Activated naive CD8-positive, alpha-beta T cell treated with anti-CD3 and anti-CD28 coated beads for 36 hours (primary cell): ENCODE data around the gene DHRS12. TPM values are rescaled to one million over a fixed set of nuclear protein-coding genes. Genes with fewer than 3 reads are reported as not detected.

Experiments used
- DNase-seq: peaks from one replicate; pipeline ENCODE4 v3.0.0; 2021
- H3K27ac Mint-ChIP-seq: one replicate; pipeline ENCODE4 v1.8.0; 2022; ENCODE audit warnings: mild to moderate bottlenecking, moderate library complexity, mixed read lengths
- H3K27me3 Mint-ChIP-seq: one replicate; pipeline ENCODE4 v1.8.0; 2022; ENCODE audit warnings: mild to moderate bottlenecking, mixed read lengths
- H3K36me3 Mint-ChIP-seq: one replicate; pipeline ENCODE4 v1.8.0; 2021; ENCODE audit warnings: mild to moderate bottlenecking, mixed read lengths
- H3K4me1 Mint-ChIP-seq: one replicate; pipeline ENCODE4 v1.8.0; 2021; ENCODE audit warnings: mixed read lengths
- H3K4me3 Mint-ChIP-seq: one replicate; pipeline ENCODE4 v1.8.0; 2022; ENCODE audit warnings: mild to moderate bottlenecking, moderate library complexity, mixed read lengths
- H3K9me3 Mint-ChIP-seq: one replicate; pipeline ENCODE4 v1.8.0; 2022; ENCODE audit warnings: mixed read lengths
- total RNA-seq, 2 experiments: library from RNA; stranded (reverse); gene quantifications; one replicate each; pipeline ENCODE4 v1.2.3, GENCODE V29; 2021

Gene DHRS12
- total RNA-seq, 2 experiments from 2014 or later: 9.7 to 9.9 TPM

DNA sequence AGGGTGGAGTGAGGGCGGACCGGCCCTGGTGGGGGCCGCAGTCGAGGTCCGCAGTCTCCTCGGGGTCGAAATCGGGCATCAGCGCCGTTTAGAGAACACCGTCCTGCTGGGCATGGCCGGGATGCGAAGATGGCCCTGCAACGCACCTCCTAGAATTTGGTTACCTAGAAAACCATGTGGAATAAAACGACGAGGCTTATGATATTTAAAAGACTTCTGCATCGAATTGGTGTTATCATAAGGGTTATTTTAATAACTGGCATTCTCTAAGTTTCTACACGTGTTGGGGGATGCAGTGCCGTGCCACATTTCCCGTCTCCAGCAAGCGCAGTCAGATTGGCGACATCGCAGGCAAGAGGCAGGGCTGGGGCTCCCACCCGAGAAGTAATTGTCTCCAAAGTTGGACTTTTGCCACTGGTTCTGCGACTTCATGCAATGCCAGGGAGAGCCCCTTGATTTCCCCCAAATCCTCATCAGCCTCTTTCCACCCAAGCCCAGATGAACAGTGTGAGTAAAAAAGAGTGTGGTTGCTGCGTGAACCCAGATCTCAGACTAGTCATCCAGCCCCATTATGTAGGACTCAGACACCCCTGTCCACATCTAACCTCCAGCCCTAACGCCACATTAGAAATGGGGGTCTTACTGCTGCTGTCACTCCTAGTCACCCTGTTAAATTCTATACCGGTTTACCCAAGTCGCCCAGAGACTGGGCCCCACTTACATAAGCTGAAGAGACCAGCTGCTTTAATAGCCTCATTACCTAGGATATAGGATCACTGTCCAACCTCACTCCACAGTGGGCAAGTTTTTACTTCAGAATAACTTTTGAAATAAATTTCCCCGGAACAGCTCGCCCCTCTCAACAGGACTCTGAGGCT lies 571 bp upstream of the DHRS12 start:
- Mint-ChIP-seq H3K9me3 (peaks cover 2% of the 10 kb centered on the region), H3K4me3 (peak overlapping the region; percentile 95), H3K36me3 (peaks cover 39% of the 10 kb centered on the region), H3K27ac (peak overlapping the region; percentile 98), H3K4me1 (peaks cover 56% of the 10 kb centered on the region), H3K27me3 (no peaks in the 10 kb centered on the region)
- DNase-seq: peak; percentile 47

DNA sequence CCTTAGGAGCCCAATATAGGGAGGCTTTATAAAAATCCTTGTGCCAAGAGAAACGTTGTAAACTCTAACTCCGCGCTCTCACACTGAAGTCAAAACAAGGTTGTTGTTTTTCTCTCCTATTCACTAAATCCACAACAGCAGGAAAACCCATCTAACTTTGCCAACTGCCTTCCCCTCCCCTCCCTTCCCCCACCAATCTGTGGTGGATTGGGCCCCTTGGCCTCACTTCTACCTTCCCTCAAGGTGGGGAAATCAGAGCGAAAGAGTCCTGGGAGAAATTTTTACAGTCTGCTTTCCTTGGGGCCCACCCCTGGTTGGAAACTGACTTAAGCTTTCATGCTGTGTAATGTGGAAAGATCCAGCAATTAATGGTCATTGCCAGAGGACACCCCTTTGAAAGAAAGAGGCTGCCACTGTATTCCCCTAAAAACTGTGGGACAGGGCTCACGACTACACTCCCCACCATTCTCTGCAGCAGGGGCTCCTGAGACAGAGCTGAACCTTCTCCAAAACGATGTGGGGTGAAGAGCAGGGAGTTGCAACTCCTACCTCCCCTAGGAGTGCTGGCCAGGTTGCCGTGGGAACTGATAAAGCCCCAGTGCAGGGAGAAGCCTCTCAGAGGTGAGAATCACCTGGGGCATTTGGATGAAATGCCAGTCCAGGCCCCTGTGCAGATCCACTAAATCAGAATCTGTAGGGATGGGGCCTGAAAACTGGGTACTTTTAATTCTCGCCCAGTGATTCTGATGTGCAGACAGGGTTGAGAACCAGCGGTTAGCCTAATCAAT lies 1.1 kb downstream of the DHRS12 start:
- DNase-seq: no peak
- Mint-ChIP-seq H3K9me3 (no peaks in the 10 kb centered on the region), H3K36me3 (peaks cover 28% of the 10 kb centered on the region), H3K4me1 (peaks cover 54% of the 10 kb centered on the region), H3K4me3 (peak overlapping the region; percentile 88), H3K27me3 (no peaks in the 10 kb centered on the region), H3K27ac (peak overlapping the region; percentile 99)

DNA sequence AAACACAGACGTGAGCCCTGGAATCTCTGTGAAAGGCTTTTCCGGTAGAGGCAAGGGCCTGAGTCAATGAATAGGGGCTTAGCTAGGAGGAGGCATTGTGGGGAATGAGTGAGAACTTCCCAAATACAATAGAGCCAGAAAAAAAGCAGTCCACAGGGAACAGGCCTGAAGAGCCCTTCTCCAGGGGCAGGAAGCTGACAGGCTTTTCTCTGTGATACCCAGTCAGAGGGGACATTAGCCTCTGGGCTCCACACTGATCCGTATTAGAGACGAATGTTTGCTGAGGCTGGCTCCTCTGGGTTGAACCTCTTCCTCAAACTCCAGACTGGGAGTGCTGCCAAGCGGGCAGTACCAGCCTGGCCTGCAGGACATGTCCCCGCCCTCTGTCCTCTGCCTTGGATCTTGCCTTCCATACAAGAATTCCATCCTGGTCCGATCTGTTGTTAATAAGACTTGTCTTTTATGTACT lies 2.3 kb downstream of the DHRS12 start:
- peaks cover 49% of the 10 kb centered on the region for H3K4me1 Mint-ChIP-seq
- peaks cover 27% of the 10 kb centered on the region for H3K36me3 Mint-ChIP-seq
- no peak overlapping the region for H3K4me3 Mint-ChIP-seq
- no peak for DNase-seq
- H3K27me3 Mint-ChIP-seq: no peaks in the 10 kb centered on the region
- no peaks in the 10 kb centered on the region for H3K9me3 Mint-ChIP-seq
- peak overlapping the region; percentile 99 for H3K27ac Mint-ChIP-seq

DNA sequence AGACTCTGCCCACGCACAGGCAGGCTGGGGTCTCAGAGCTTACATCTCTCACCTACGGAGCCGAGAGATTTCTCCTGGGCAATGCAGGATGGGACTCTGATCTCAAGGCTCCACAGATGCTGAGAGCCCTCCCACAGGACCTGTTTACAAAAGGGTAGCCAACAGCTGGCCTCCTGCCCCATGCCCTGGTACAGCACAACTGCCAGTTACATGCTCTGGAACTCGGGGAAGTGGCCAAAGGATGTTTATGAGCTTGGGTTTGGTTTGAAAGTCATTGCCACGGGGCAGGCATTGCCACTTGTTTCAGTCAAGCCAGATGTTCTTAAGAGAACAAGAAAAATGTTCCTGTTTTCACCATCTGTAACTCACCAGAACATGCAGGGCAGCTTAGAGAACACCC lies 3.5 kb downstream of the DHRS12 start:
- H3K27ac Mint-ChIP-seq: no peak overlapping the region
- H3K4me1 Mint-ChIP-seq: peaks cover 37% of the 10 kb centered on the region
- DNase-seq: no peak
- H3K4me3 Mint-ChIP-seq: no peak overlapping the region
- H3K36me3 Mint-ChIP-seq: peaks cover 15% of the 10 kb centered on the region
- no peaks in the 10 kb centered on the region for H3K9me3 Mint-ChIP-seq
- no peaks in the 10 kb centered on the region for H3K27me3 Mint-ChIP-seq

DNA sequence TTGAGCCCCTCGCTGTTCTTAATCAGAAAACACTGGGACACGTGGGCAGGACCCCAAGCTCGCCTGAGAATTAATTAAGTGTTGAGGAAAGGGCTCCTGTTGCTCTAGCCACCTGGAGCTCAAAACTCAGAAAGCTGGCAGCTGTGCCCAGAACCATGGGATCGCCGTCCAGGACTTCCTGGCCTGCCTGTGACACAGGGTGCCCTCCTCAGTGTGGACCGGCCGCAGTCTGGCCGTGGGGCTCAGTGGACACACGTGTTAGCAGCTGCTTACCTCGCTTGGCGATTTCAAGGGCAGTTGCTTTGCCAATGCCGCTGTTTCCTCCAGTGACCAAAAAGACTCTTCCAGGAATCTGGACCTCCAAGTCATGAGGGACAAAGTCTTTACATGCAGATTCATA lies 4.7 kb downstream of the DHRS12 start:
- Mint-ChIP-seq H3K4me1 (peaks cover 28% of the 10 kb centered on the region), H3K27ac (no peak overlapping the region), H3K9me3 (no peaks in the 10 kb centered on the region), H3K36me3 (peaks cover 3% of the 10 kb centered on the region), H3K4me3 (no peak overlapping the region), H3K27me3 (no peaks in the 10 kb centered on the region)
- no peak for DNase-seq

DNA sequence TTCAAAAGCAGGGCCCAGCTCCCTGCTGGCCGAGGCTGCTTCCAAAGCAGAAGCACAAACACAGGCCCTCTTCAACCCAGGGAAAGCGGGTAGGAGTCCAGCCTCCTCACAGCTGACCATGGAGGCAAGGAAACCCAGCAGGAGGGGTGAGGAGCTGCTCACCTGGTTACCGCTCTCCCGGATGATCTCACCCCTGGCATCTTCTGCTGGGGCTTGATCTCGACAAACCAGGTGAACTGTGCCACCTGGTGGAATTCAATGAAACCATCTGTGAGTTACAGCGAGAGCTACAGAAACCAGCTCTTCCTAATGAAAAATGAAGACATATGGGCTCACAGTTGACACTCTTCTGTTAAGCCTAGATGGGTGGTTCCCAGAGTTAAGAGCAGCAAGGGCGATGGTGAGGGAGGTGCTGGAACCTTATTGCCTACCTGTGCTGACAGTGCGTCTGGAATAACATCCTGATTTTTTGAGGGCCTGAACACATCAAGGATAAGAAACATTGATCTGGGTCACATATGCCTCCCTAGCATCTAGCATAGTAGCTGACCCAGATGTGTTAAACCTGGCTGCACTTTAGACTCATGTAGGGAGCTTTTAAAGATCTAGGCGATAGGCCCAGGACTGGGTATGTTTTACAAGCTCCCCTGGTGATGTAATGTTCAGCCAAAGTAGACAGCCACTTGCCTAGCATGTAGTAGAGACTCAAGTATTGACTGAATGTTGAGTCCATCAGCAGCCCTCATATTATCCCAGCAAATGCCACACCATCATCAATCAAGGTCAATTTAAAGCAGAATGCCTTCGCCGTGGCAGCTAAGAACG lies 6.1 kb downstream of the DHRS12 start:
- peak; percentile 56 for DNase-seq
- no peak overlapping the region for H3K4me3 Mint-ChIP-seq
- H3K36me3 Mint-ChIP-seq: peaks cover 1% of the 10 kb centered on the region
- no peaks in the 10 kb centered on the region for H3K9me3 Mint-ChIP-seq
- peaks cover 38% of the 10 kb centered on the region for H3K4me1 Mint-ChIP-seq
- no peaks in the 10 kb centered on the region for H3K27me3 Mint-ChIP-seq
- no peak overlapping the region for H3K27ac Mint-ChIP-seq

DNA sequence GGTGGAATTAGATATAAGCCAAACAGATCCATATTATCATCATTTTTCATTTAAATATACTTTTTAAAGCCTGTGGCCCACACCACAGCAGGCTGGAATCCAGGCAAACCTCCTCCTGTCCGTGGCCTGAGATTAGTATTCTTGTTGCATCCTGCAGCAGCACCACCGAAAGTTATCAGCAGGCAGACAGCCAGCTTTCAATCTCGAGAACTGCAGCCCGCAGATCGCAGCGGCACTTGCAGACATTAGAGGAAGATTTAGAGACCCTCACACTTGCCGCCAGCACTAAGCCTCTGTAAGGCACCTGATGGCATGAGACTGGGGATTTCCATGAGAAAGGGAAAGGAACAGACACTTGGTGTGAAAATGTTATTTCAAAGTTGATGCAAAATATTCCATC lies 7.4 kb downstream of the DHRS12 start:
- peaks cover 4% of the 10 kb centered on the region for H3K36me3 Mint-ChIP-seq

DNA sequence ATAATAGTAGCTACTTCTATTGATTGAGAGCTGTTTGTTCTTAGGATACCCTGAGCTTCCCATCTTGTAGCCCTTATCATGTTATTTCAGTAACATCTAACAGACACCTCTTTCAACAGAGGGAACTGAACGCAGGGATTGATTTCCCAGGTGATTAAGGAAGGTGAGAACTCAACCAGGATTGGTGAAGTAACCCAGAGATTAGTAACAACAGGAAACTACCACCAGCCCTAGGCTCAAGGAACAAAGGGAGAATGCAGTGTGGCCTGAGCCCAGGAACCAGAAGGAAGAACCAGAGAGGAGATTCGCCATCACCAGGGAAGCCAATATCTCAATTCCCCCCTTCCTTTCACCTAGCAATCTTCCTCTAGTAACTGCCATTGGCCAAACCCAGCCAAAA lies 8.5 kb downstream of the DHRS12 start:
- H3K36me3 Mint-ChIP-seq: peaks cover 7% of the 10 kb centered on the region
- H3K9me3 Mint-ChIP-seq: no peaks in the 10 kb centered on the region
- no peak overlapping the region for H3K4me3 Mint-ChIP-seq
- peaks cover 24% of the 10 kb centered on the region for H3K4me1 Mint-ChIP-seq
- DNase-seq: no peak
- H3K27ac Mint-ChIP-seq: no peak overlapping the region
- no peaks in the 10 kb centered on the region for H3K27me3 Mint-ChIP-seq

More for the DNA sequence above, 7.4 kb downstream of the DHRS12 start:
- DNase-seq: no peak
- H3K27ac Mint-ChIP-seq: no peak overlapping the region
- H3K4me1 Mint-ChIP-seq: peaks cover 27% of the 10 kb centered on the region
- H3K4me3 Mint-ChIP-seq: no peak overlapping the region
- H3K27me3 Mint-ChIP-seq: no peaks in the 10 kb centered on the region
- H3K9me3 Mint-ChIP-seq: no peaks in the 10 kb centered on the region

DNA sequence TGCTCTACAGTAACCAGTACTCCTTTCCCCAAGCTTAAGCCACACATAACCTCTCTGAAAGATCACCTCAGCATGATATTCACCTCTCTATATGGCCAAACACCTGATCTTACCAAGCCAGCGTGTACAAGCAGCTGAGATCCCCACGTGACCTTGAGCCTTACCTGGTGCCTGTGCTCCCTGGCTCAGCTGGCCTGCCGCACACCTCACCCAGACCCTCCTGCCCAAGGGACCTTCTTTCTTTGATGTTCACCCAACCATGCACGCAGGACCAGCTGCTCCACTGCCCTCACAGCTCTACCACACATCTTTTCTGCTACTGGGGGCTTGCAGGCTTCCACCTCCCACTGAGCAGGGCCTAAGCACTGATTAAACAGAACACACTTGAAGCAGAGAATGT lies 9.0 kb downstream of the DHRS12 start:
- H3K9me3 Mint-ChIP-seq: no peaks in the 10 kb centered on the region
- no peaks in the 10 kb centered on the region for H3K27me3 Mint-ChIP-seq
- H3K27ac Mint-ChIP-seq: no peak overlapping the region
- peaks cover 9% of the 10 kb centered on the region for H3K36me3 Mint-ChIP-seq
- H3K4me1 Mint-ChIP-seq: peaks cover 24% of the 10 kb centered on the region
- no peak overlapping the region for H3K4me3 Mint-ChIP-seq
- no peak for DNase-seq

DNA sequence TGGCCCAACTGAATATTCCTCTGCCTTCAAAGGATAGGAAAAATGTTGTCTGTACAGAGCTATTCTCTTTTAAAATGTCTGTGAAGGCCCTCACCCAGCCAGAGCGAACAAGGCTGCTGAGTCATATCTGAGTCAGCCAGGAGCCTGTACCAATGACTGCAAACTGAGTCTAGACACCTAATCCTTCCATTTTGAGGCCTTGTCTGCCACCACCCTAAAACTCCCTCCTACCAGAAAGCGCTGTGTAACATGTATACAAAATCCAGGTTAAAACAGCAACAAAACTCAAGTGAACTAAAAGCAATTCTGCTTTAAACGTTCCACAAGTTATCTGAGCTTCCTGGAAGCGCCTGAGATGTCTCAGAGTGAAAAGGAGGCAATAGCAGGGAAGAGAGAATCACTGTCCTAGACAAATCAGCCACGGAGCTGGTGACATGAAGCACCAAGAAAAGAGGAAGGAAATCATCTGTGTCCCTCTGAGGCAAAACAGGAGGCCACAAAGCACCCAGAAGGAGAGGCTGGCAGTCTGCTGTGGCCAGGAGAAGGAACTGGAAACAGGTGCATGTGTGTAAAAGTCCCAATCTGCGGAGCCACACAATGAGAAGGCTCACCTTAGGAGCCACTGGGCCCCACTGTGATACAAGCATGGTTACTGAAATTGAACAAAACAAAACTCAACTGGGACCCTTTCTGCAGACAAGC lies 10.2 kb downstream of the DHRS12 start:
- peak overlapping the region; percentile 66 for H3K27ac Mint-ChIP-seq
- DNase-seq: no peak
- no peaks in the 10 kb centered on the region for H3K27me3 Mint-ChIP-seq
- H3K9me3 Mint-ChIP-seq: no peaks in the 10 kb centered on the region
- peaks cover 24% of the 10 kb centered on the region for H3K4me1 Mint-ChIP-seq
- H3K36me3 Mint-ChIP-seq: peaks cover 9% of the 10 kb centered on the region
- H3K4me3 Mint-ChIP-seq: no peak overlapping the region

DNA sequence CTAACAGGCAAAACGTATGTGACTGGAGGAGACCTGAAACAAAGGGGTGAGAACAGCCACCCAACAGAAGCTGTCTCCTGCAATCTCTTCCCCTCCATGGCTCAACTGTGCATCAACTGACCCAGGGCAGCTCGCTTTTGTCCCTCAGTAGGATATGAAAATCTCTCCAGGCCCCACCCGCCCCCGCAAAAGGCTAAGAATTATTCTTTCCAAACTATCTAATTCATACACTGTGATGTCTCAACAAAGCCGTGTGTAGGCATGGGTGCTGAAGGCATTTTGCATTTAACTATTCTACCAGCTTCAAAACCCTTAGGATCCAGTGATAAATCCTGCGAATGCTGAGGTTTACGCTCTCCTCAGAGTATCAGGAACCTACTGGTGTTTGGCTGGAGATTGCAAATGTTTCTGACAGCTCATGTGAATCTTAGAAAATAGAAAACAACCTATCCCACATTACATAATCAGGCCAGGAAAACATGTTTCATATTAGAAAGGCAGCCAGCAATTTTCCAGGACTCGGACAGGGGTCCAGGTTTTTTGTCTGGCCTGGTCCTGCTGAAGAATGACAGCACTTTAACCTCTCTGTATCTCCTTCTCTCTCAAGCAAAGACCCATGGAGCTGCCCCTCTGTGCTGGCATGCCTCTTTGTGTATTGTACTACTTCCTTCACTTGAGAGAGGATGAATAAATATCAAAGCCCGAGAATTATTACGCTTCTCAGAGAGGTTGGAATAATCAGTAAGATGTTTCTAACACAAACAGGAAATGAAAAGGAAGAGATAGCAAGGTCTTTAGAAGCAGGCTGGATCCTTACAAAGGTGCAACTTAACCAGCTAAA lies 17.3 kb downstream of the DHRS12 start:
- Mint-ChIP-seq H3K27ac (no peak overlapping the region), H3K4me1 (peaks cover 12% of the 10 kb centered on the region), H3K27me3 (no peaks in the 10 kb centered on the region), H3K36me3 (peaks cover 6% of the 10 kb centered on the region), H3K9me3 (no peaks in the 10 kb centered on the region), H3K4me3 (no peak overlapping the region)
- no peak for DNase-seq

DNA sequence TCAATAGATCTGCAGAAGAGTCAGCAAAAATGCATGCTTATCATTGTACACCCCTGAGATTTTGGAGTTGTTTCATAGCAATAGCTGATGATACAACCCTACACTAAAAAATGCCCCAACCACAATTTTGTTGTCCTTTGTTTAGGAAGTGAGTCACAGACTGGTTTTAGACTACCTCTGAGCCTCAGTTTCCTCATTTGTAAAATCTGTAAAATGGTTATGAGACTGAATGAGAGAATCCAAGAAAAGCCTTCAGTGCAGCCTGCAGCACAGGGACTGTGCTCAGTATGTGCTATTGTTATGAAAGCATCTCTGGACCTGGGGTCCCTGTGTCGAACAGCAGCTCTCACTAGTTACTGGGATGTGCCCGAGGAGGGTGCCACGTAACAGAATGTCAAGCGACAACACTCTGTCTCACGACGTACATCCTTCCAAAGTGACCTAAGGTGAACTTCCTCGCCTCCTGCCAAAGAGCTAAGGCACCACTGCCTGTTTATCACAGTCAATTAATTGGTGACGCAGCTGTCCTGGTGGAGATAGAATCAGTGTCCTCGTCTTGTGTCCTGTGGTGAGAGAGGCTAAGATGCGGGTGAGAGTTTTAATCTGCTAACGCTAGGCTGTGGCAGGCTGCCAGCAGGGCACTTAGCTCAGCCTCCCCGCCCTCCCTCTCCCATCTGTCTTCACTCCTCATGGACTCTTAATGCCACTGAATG lies 18.1 kb downstream of the DHRS12 start:
- Mint-ChIP-seq H3K36me3 (peaks cover 3% of the 10 kb centered on the region), H3K4me3 (no peak overlapping the region), H3K27me3 (no peaks in the 10 kb centered on the region), H3K4me1 (peaks cover 10% of the 10 kb centered on the region), H3K27ac (no peak overlapping the region), H3K9me3 (no peaks in the 10 kb centered on the region)
- no peak for DNase-seq

DNA sequence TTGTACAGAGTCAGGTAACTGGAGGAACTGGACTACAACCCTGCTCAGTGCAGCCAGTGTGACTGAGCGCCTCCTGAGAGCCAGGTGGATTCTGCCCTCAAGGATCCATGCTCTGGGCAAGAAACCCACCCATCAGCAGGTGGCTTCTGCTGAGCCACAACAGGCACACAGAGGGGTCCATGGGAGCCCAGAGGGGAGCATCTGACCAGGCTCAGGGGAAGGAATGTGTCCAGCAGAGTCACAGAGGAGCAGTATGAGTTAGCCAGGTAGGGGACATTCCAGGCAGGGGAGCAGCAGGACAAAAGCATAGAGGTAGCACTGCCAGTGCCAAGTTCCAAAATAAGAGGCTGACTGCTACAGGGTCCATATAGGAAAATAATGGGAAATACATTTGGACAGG lies 19.9 kb downstream of the DHRS12 start:
- peaks cover 5% of the 10 kb centered on the region for H3K36me3 Mint-ChIP-seq
- H3K27ac Mint-ChIP-seq: no peak overlapping the region
- H3K4me3 Mint-ChIP-seq: no peak overlapping the region
- no peaks in the 10 kb centered on the region for H3K27me3 Mint-ChIP-seq
- DNase-seq: no peak
- H3K9me3 Mint-ChIP-seq: no peaks in the 10 kb centered on the region
- peaks cover 8% of the 10 kb centered on the region for H3K4me1 Mint-ChIP-seq
